ENCODE data around the gene PLCG2. TPM values are rescaled to one million over a fixed set of nuclear protein-coding genes. Genes with fewer than 3 reads are reported as not detected.

Gene PLCG2
- total RNA-seq, 1 experiment from 2014 or later: 574 TPM

DNA sequence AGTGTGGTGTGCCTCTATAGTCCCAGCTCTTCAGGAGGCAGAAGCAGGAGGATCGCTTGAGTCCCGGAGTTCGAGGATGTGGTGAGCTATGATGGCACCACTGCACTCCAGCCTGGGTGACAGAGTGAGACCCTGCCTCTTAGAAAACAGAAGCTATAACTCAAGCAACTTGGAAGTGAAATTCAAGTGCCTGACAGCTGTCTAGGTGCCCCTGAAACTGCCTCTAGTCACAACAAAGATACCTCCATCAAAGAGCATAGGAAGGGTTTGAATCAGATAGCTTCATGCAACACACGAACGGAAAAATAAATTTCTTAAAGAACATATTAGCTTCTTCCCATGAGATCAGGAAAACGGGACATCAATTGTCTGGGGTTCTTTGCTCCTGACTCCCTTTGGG, 860 bp upstream of the PLCG2 start:
- Histone ChIP-seq H3K4me1 (ENCODE audit: low read length) (peaks cover 62% of the 10 kb centered on the region), H2AFZ (ENCODE audit: low read length) (no peak overlapping the region)
- DNase-seq: no peak

DNA sequence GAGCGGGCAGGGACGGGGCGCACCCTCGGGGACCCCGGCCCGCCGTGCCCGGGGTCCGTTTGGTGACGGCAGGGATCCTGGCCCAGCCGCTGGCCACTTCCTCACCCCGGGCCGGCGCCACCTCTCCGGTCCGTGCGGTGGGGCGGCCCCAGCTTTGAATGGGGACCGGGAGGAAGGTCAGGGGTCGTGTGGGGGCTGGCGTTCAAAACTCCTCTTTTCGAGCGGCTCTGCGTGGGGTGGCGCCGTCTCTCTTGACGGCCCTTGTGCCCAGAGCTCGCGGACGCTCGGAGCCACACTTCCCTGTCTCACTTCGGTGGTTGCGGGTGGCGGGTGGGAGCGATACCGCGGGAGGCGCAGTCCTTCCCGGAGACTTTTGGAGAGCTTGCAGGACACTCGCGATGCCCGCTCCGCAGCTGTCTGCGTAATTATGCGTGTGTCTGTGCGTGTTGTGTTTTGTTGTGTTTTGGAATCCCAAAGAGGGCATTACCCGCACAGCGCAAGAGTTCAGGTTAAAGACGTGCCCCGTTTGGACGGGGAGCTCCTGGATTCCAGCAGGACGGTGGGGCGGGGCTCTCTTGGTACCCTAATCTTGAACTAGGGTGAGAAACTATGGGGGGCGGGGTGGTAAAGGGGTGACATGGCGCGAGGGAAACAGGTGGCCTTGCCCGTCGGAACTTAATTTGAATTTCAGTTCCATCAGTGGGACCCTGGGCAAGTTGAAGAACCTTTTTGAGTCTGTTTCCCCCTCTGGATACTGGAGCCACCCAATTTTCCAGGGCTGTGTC, 637 bp downstream of the PLCG2 start:
- peak overlapping the region; percentile 100 for H3K27ac ChIP-seq (ENCODE audit: low read length)

More for the DNA sequence above, 860 bp upstream of the PLCG2 start:
- Histone ChIP-seq H3K9me3 (ENCODE audit: low read length) (no peaks in the 10 kb centered on the region), H3K9me2 (replicated peaks; ENCODE audit: insufficient read depth, low read length) (no peaks in the 10 kb centered on the region), H3K27ac (ENCODE audit: low read length) (peak overlapping the region; percentile 48), H3K79me2 (ENCODE audit: low read length) (peaks cover 34% of the 10 kb centered on the region), H3K4me2 (ENCODE audit: low read depth, low read length, poor library complexity, severe bottlenecking) (peak overlapping the region; percentile 91), H3K4me3 (ENCODE audit: low read length) (peak overlapping the region; percentile 68), H4K20me1 (ENCODE audit: insufficient read depth, low read depth, low read length) (no peaks in the 10 kb centered on the region; the same call in 1 of the 2 replicates), H3K36me3 (ENCODE audit: insufficient read depth, low read length) (peaks cover 6% of the 10 kb centered on the region; the same call in 1 of the 2 replicates), H3K27me3 (ENCODE audit: low read length) (no peaks in the 10 kb centered on the region), H3K9ac (ENCODE audit: low read length) (peak overlapping the region; percentile 98; the same call in 1 of the 2 replicates)

DNA sequence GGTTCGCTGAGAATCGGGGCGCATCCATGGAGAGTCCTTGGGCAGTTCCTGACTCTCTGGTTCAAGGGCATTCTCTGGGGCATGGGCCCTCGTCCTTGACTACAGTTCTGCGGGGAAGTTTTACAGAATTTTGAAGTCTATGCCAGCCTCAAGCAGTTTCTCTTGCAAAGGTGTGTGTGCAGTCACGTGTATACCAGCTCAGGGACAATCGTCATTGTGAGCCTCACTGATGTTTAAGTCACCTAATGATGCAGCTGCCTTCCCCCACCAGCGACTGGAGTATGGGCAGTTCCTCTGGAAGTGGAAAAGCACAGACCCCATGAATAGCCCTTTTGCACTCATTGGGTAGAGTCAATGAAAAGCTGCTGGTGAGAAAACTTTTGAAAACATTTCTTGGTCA, 1.3 kb downstream of the PLCG2 start:
- peaks cover 62% of the 10 kb centered on the region for H3K4me1 ChIP-seq (ENCODE audit: low read length)
- no peaks in the 10 kb centered on the region for H3K27me3 ChIP-seq (ENCODE audit: low read length)
- H2AFZ ChIP-seq (ENCODE audit: low read length): no peak overlapping the region
- H3K9ac ChIP-seq (ENCODE audit: low read length): peak overlapping the region; percentile 98
- H3K4me2 ChIP-seq (ENCODE audit: low read depth, low read length, poor library complexity, severe bottlenecking): peak overlapping the region; percentile 91
- peak overlapping the region; percentile 100 for H3K27ac ChIP-seq (ENCODE audit: low read length)
- H3K4me3 ChIP-seq (ENCODE audit: low read length): peak overlapping the region; percentile 90
- no peaks in the 10 kb centered on the region for H3K9me3 ChIP-seq (ENCODE audit: low read length)
- DNase-seq: peak; percentile 70
- peaks cover 46% of the 10 kb centered on the region for H3K79me2 ChIP-seq (ENCODE audit: low read length)
- H4K20me1 ChIP-seq (ENCODE audit: insufficient read depth, low read depth, low read length): peaks cover 6% of the 10 kb centered on the region; the same call in 1 of the 2 replicates
- no peaks in the 10 kb centered on the region for H3K9me2 ChIP-seq (replicated peaks; ENCODE audit: insufficient read depth, low read length)
- H3K36me3 ChIP-seq (ENCODE audit: insufficient read depth, low read length): peaks cover 11% of the 10 kb centered on the region

More for the DNA sequence above, 637 bp downstream of the PLCG2 start:
- Histone ChIP-seq H3K36me3 (ENCODE audit: insufficient read depth, low read length) (peaks cover 10% of the 10 kb centered on the region), H3K79me2 (ENCODE audit: low read length) (peaks cover 40% of the 10 kb centered on the region), H3K4me1 (ENCODE audit: low read length) (peaks cover 62% of the 10 kb centered on the region), H4K20me1 (ENCODE audit: insufficient read depth, low read depth, low read length) (peaks cover 4% of the 10 kb centered on the region; the same call in 1 of the 2 replicates), H3K9ac (ENCODE audit: low read length) (peak overlapping the region; percentile 98), H2AFZ (ENCODE audit: low read length) (no peak overlapping the region), H3K9me2 (replicated peaks; ENCODE audit: insufficient read depth, low read length) (no peaks in the 10 kb centered on the region), H3K27me3 (ENCODE audit: low read length) (no peaks in the 10 kb centered on the region), H3K4me2 (ENCODE audit: low read depth, low read length, poor library complexity, severe bottlenecking) (peak overlapping the region; percentile 91), H3K4me3 (ENCODE audit: low read length) (peak overlapping the region; percentile 90), H3K9me3 (ENCODE audit: low read length) (no peaks in the 10 kb centered on the region)
- peak; percentile 83 for DNase-seq

DNA sequence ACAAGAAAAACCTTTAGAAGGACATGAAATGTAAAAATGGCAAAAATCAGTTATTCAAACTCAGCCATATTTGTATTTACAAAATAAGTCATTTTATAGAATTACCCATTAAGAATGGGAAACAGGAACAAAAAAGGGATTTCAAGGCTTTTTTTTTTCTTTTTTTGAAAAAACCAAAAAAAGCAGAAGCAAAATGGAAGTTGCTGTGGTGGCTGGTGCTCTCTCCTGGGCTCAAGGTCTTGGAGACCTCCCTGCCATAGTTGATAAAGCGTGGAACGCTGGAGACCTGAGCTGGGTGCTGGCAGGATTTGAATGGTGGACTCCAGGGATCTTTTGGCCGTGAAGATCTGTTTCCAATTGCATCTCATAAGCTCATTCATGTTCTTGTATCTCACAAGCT, 3.1 kb downstream of the PLCG2 start:
- H3K79me2 ChIP-seq (ENCODE audit: low read length): peaks cover 64% of the 10 kb centered on the region
- peak overlapping the region; percentile 91 for H3K4me2 ChIP-seq (ENCODE audit: low read depth, low read length, poor library complexity, severe bottlenecking)
- peaks cover 28% of the 10 kb centered on the region for H3K36me3 ChIP-seq (ENCODE audit: insufficient read depth, low read length)
- peak overlapping the region; percentile 100 for H3K27ac ChIP-seq (ENCODE audit: low read length)
- no peaks in the 10 kb centered on the region for H3K9me3 ChIP-seq (ENCODE audit: low read length)
- peaks cover 21% of the 10 kb centered on the region for H4K20me1 ChIP-seq (ENCODE audit: insufficient read depth, low read depth, low read length)
- H3K9ac ChIP-seq (ENCODE audit: low read length): peak overlapping the region; percentile 98
- peaks cover 80% of the 10 kb centered on the region for H3K4me1 ChIP-seq (ENCODE audit: low read length)
- no peak for DNase-seq
- H3K27me3 ChIP-seq (ENCODE audit: low read length): no peaks in the 10 kb centered on the region
- no peak overlapping the region for H2AFZ ChIP-seq (ENCODE audit: low read length)
- no peaks in the 10 kb centered on the region for H3K9me2 ChIP-seq (replicated peaks; ENCODE audit: insufficient read depth, low read length)
- peak overlapping the region; percentile 53 for H3K4me3 ChIP-seq (ENCODE audit: low read length)

DNA sequence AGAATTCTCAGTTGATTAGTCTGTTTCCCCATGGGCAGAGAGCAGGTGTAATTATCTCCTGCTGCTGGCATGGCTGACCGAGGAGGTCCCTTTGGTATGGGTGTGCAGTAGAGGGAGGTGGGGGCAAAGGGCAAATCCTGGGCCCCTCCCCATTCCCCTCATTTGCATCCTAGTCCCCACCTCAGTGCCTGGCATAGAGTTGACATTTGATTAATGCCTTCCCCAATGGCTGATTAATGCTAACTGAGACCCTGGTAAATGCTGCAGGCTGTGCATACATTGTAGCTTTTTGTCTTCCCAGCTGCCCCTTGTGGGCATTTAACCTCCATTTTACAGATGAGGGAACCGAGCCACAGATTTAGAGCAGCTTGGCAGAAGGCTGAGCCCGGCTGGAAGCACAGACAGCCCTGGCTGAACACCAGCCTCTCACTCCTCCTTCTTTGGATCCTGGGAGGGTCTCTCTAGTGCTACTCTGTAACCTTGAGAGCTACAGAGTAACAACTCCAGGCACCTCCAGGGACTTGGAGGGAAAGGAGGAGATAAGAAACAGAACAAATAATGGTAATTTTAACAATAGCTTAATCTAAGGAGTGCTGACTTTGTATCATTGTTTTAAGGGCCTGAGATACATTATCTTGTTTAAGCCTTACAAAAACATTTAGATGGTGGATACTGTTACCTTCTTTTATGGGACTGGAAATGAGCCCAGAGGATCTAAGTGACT, 5.1 kb downstream of the PLCG2 start:
- Histone ChIP-seq H3K27me3 (ENCODE audit: low read length) (no peaks in the 10 kb centered on the region), H3K9me2 (replicated peaks; ENCODE audit: insufficient read depth, low read length) (no peaks in the 10 kb centered on the region), H2AFZ (ENCODE audit: low read length) (no peak overlapping the region), H3K9ac (ENCODE audit: low read length) (peak overlapping the region; percentile 98), H3K36me3 (ENCODE audit: insufficient read depth, low read length) (peaks cover 46% of the 10 kb centered on the region), H3K4me3 (ENCODE audit: low read length) (peak overlapping the region; percentile 79), H3K27ac (ENCODE audit: low read length) (peak overlapping the region; percentile 100), H3K9me3 (ENCODE audit: low read length) (no peaks in the 10 kb centered on the region), H3K4me2 (ENCODE audit: low read depth, low read length, poor library complexity, severe bottlenecking) (peak overlapping the region; percentile 91), H3K79me2 (ENCODE audit: low read length) (peaks cover 84% of the 10 kb centered on the region), H3K4me1 (ENCODE audit: low read length) (peaks cover 92% of the 10 kb centered on the region), H4K20me1 (ENCODE audit: insufficient read depth, low read depth, low read length) (peaks cover 40% of the 10 kb centered on the region)
- DNase-seq: peak; percentile 95

DNA sequence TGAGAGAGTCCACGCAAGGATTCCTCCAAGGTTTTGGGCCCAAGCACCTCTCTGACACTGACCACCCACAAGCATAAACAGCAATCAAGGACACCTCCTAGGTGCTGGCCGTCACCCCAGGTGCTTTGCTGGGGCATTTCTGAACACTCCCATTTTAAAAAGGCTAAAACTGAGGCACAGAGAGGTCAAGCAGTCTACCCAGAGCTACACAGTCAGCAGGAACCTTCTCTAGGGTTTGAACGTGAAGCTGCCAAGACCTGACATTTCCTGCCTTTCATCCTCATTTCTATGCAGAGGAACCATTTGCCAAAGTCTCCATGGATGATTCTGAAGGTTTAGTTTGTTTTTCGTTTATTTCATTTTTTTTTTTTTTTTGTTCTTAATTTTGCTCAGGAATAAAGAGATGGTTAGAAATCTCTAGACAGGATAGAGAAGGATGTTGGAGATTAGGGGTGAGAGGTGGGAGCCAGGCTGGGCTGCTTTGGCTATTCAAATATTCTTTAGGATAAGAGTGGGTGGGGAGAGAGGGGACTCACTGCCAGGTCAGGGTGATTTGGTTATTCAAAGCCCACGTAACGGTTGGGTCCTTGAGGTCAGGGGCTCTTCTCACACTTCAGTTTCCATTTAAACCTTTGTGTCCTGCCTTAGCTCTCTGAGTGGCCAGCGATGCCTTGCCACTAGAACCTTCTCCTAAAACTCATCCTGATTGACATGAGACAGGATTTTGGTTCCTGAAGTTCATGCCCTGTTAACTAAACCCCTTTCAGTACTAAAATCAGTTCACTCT, 6.2 kb downstream of the PLCG2 start:
- H3K9me3 ChIP-seq (ENCODE audit: low read length): no peaks in the 10 kb centered on the region
- peak overlapping the region; percentile 100 for H3K27ac ChIP-seq (ENCODE audit: low read length)
- peak; percentile 90 for DNase-seq
- H3K27me3 ChIP-seq (ENCODE audit: low read length): no peaks in the 10 kb centered on the region
- H3K9me2 ChIP-seq (replicated peaks; ENCODE audit: insufficient read depth, low read length): no peaks in the 10 kb centered on the region
- H3K4me3 ChIP-seq (ENCODE audit: low read length): peak overlapping the region; percentile 79
- peaks cover 99% of the 10 kb centered on the region for H3K4me1 ChIP-seq (ENCODE audit: low read length)
- peak overlapping the region; percentile 88 for H3K9ac ChIP-seq (ENCODE audit: low read length)
- peak overlapping the region; percentile 91 for H3K4me2 ChIP-seq (ENCODE audit: low read depth, low read length, poor library complexity, severe bottlenecking)
- peaks cover 51% of the 10 kb centered on the region for H4K20me1 ChIP-seq (ENCODE audit: insufficient read depth, low read depth, low read length)
- peaks cover 84% of the 10 kb centered on the region for H3K79me2 ChIP-seq (ENCODE audit: low read length)
- no peak overlapping the region for H2AFZ ChIP-seq (ENCODE audit: low read length)
- H3K36me3 ChIP-seq (ENCODE audit: insufficient read depth, low read length): peaks cover 53% of the 10 kb centered on the region

DNA sequence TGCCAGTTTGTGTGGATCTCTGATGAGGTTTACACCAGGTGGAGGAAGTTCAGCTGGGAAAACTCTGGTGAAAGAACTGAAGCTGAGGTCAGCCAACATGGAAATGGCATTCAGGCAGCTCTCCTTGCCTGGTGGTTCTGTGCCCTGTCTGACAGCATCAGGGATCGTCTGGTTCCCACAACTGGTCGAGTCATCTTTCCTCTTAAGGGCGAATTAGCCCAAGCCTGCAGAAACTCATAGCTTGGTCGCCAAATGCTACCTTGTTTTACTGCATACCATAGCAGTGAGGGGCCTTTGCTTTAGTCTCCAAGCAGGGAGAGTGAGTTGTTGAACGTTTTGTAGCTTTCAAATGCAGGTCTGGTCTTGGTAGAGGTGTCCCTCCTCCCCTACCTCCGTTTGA, 7.2 kb downstream of the PLCG2 start:
- Histone ChIP-seq H2AFZ (ENCODE audit: low read length) (no peak overlapping the region), H3K79me2 (ENCODE audit: low read length) (peaks cover 84% of the 10 kb centered on the region), H3K36me3 (ENCODE audit: insufficient read depth, low read length) (peaks cover 61% of the 10 kb centered on the region), H3K9me3 (ENCODE audit: low read length) (no peaks in the 10 kb centered on the region), H3K9ac (ENCODE audit: low read length) (peak overlapping the region; percentile 88), H3K4me2 (ENCODE audit: low read depth, low read length, poor library complexity, severe bottlenecking) (peak overlapping the region; percentile 91), H3K4me3 (ENCODE audit: low read length) (peak overlapping the region; percentile 79), H3K27me3 (ENCODE audit: low read length) (no peaks in the 10 kb centered on the region), H3K9me2 (replicated peaks; ENCODE audit: insufficient read depth, low read length) (no peaks in the 10 kb centered on the region), H3K27ac (ENCODE audit: low read length) (peak overlapping the region; percentile 100), H4K20me1 (ENCODE audit: insufficient read depth, low read depth, low read length) (peaks cover 61% of the 10 kb centered on the region), H3K4me1 (ENCODE audit: low read length) (peaks cover 99% of the 10 kb centered on the region)
- DNase-seq: peak; percentile 59
